ENCODE data around the gene ARID3B.

GRCh38 chr15:74613089-74613952 lies 72.3 kb downstream of the ARID3B start:
- no peak for TF ChIP-seq EZH2 (IDR thresholded peaks at IDR 0.05)
- TF ChIP-seq EZH2phosphoT487 (IDR thresholded peaks at IDR 0.05) = no peak
